Smooth muscle cell (in vitro differentiated cells): ENCODE measurements around the gene CCNB3. TPM values are rescaled to one million over a fixed set of nuclear protein-coding genes. Genes with fewer than 3 reads are reported as not detected.

Source experiments
- DNase-seq: peaks from one replicate; lab custom pipeline; 2025; ENCODE audit not compliant: unreplicated experiment; lab: John Stamatoyannopoulos, UW
- H2AFZ ChIP-seq: fragments of 200-600 bp; sonication (generic); 2 replicates; pipeline ENCODE4 v1.6.0; 2016; ENCODE audit warnings: antibody characterized with exemption, low read depth, mild to moderate bottlenecking
- H3F3A ChIP-seq: fragments of 200-600 bp; sonication (generic); 2 replicates; pipeline ENCODE4 v1.6.0; 2017; ENCODE audit warnings: antibody characterized with exemption, low read depth
- H3K27ac ChIP-seq: fragments of 200-600 bp; sonication (generic); 2 replicates; pipeline ENCODE4 v1.5.1; 2016; ENCODE audit warnings: low read depth, mild to moderate bottlenecking
- H3K27me3 ChIP-seq: fragments of 200-600 bp; sonication (generic); 2 replicates; pipeline ENCODE4 v1.6.1; 2016; ENCODE audit warnings: low read depth, mild to moderate bottlenecking
- H3K36me3 ChIP-seq: fragments of 200-600 bp; sonication (generic); 2 replicates; pipeline ENCODE4 v1.5.1; 2016; ENCODE audit warnings: low read depth
- H3K4me1 ChIP-seq: fragments of 200-600 bp; sonication (generic); 2 replicates; pipeline ENCODE4 v1.5.1; 2016; ENCODE audit warnings: low read depth
- H3K4me2 ChIP-seq: fragments of 200-600 bp; sonication (generic); 2 replicates; pipeline ENCODE4 v1.6.0; 2016; ENCODE audit warnings: mild to moderate bottlenecking
- H3K4me3 ChIP-seq: fragments of 200-600 bp; sonication (generic); 2 replicates; pipeline ENCODE4 v1.5.1; 2016; ENCODE audit warnings: mild to moderate bottlenecking
- H3K79me2 ChIP-seq: fragments of 200-600 bp; sonication (generic); 2 replicates; pipeline ENCODE4 v1.6.0; 2016; ENCODE audit warnings: low read depth, mild to moderate bottlenecking
- H3K9ac ChIP-seq: fragments of 200-600 bp; sonication (generic); 2 replicates; pipeline ENCODE4 v1.6.0; 2016; ENCODE audit warnings: low read depth
- H3K9me3 ChIP-seq: fragments of 200-600 bp; sonication (generic); replicated peaks from 2 replicates; pipeline ENCODE4 v1.5.1; 2016; ENCODE audit warnings: low read depth
- H4K20me1 ChIP-seq: fragments of 200-600 bp; sonication (generic); 2 replicates; pipeline ENCODE4 v1.6.0; 2016; ENCODE audit warnings: low read depth
- WGBS: methylation state at CpG from one replicate; pipeline ENCODE4 v1.1.7; 2016; ENCODE audit warnings: low lambda C conversion rate; 5-methylcytosine and 5-hydroxymethylcytosine counted together
- polyA plus RNA-seq: library from polyadenylated mRNA; unstranded; fragments of >200 nt; fragmentation: Nextera tagmentation; extraction: Ambion mirVana; gene quantifications from 2 replicates; pipeline ENCODE4 v1.2.1, GENCODE V29; 2016
- total RNA-seq: library from RNA; depleted of rRNA; stranded (reverse); fragments of >200 nt; gene quantifications from 2 replicates; pipeline ENCODE4 v1.2.3, GENCODE V29; 2014
- TF ChIP-seq, protein P1 (sequence below): fragments of 200-600 bp; sonication (generic); IDR thresholded peaks from 2 replicates; pipeline ENCODE4 v1.5.1; 2017; ENCODE audit warnings: borderline replicate concordance, mild to moderate bottlenecking, antibody characterized with exemption; ENCODE audit not compliant: insufficient read depth, poor library complexity, severe bottlenecking

The CCNB3 gene
- total and polyA plus RNA-seq, 2 experiments from 2014 or later = 1.8 TPM; not detected in 1

DNA sequence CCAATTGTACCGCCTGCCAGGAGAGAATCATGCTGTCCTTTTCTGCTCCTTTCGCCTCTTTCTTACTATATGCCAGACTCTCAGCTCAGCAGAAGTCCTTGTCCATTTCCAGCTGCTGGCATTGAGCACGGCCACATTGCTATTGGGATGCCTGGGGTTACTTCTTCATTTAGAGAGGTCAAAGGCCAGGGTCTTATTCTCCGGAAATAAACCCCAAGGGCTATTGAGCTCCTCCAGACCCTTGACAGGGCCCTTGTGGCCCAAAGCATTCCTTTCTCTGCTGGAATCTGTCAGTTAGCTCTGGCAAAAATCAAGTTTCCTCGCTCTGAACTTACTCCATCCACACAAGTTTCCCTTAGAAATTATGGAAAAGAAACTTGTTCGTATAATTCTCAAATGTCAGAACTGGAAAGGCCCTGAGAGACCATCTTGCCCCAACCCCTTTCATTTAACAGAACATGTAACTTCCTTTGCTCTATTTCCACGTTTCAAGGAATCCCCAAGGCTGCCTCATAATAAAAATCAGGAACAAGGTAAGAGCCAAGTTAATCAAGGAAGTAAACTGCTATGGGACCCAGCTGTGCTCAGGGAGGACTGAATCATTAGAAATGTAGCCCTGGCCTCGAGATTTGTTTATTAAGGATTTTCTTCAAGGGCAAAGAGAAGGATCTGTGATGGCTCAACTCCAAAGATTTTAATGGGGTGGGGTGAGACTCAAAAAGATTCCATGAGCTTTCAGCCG is 15.5 kb upstream of the CCNB3 start:
- Histone ChIP-seq H4K20me1 (no peaks in the 10 kb centered on the region), H3K79me2 (no peaks in the 10 kb centered on the region), H2AFZ (peak overlapping the region; percentile 49), H3K36me3 (no peaks in the 10 kb centered on the region), H3K4me3 (no peak overlapping the region), H3K4me1 (no peaks in the 10 kb centered on the region), H3K4me2 (no peak overlapping the region), H3K9ac (no peak overlapping the region), H3F3A (no peaks in the 10 kb centered on the region), H3K27me3 (no peaks in the 10 kb centered on the region), H3K9me3 (no peaks in the 10 kb centered on the region), H3K27ac (no peak overlapping the region)
- DNase-seq = no peak
- TF ChIP-seq, protein P1, sequence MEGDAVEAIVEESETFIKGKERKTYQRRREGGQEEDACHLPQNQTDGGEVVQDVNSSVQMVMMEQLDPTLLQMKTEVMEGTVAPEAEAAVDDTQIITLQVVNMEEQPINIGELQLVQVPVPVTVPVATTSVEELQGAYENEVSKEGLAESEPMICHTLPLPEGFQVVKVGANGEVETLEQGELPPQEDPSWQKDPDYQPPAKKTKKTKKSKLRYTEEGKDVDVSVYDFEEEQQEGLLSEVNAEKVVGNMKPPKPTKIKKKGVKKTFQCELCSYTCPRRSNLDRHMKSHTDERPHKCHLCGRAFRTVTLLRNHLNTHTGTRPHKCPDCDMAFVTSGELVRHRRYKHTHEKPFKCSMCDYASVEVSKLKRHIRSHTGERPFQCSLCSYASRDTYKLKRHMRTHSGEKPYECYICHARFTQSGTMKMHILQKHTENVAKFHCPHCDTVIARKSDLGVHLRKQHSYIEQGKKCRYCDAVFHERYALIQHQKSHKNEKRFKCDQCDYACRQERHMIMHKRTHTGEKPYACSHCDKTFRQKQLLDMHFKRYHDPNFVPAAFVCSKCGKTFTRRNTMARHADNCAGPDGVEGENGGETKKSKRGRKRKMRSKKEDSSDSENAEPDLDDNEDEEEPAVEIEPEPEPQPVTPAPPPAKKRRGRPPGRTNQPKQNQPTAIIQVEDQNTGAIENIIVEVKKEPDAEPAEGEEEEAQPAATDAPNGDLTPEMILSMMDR = no peak
- 41% methylated on average over 9 of the region's 9 CpGs for WGBS

DNA sequence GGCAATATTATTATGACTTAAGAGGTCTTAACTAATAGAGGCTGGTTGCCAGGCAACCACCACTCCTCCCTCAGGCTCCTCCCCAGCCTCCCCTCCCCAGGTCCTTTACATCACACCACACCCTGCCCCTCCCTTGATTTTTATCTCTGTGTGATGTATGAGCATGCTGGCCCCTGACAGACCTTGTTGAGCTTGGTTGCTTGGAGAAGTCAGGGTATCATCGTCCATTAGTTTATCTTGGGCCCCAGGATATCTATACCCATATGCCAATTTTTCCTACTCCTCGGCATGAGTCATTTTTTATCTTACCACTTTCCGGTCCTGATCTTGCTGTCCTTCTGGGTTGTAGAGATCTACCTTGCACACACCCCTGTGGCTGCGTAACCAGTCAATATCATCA is 6.2 kb upstream of the CCNB3 start:
- Histone ChIP-seq H3K9ac (no peak overlapping the region), H3K36me3 (no peaks in the 10 kb centered on the region), H3F3A (no peaks in the 10 kb centered on the region), H4K20me1 (no peaks in the 10 kb centered on the region), H2AFZ (no peak overlapping the region), H3K27me3 (no peaks in the 10 kb centered on the region), H3K4me3 (no peak overlapping the region), H3K9me3 (no peaks in the 10 kb centered on the region), H3K4me2 (no peak overlapping the region), H3K4me1 (no peaks in the 10 kb centered on the region), H3K79me2 (no peaks in the 10 kb centered on the region), H3K27ac (no peak overlapping the region)
- no peak for DNase-seq
- TF ChIP-seq, protein P1 = no peak
- WGBS = 63% methylated on average over 4 of the region's 4 CpGs

DNA sequence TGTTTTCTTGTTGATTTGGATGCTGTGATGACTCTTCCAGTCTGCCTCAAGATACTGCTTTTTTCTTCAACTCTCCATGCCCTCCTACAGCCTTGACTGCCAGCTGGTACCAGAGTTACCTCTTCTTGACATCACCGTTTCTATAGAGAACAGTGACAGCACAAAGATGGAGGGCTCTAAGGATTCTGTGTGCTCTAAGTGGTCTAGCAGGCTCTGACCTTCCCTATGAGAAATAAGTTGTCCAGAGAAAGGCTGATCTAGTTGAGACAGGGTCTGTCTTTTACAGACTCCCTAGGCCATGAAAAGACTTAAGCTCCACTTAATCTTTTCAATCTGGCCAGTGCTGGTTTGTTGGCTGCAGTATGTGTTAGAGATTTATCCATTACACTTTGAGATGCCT is 3.7 kb upstream of the CCNB3 start, which contains the start of gene AKAP4:
AKAP4 (minus strand) TSS at position 101 of the 400 bp plus-strand sequence. CDS start 118 bp downstream, outside the sequence.
- Histone ChIP-seq H3K36me3 (no peaks in the 10 kb centered on the region), H3K4me1 (no peaks in the 10 kb centered on the region), H3K27me3 (no peaks in the 10 kb centered on the region), H3K27ac (peak within 1 kb of the TSS; percentile 47), H3K4me2 (no peak within 1 kb of the TSS), H4K20me1 (no peaks in the 10 kb centered on the region), H3K79me2 (no peaks in the 10 kb centered on the region), H3K9ac (no peak within 1 kb of the TSS), H3F3A (no peaks in the 10 kb centered on the region), H2AFZ (no peak within 1 kb of the TSS), H3K9me3 (no peaks in the 10 kb centered on the region), H3K4me3 (no peak within 1 kb of the TSS)
- no peak for DNase-seq
- whole genome bisulfite sequencing = 84% methylated on average over 1 of the region's 1 CpG
- TF ChIP-seq, protein P1 = no peak

DNA sequence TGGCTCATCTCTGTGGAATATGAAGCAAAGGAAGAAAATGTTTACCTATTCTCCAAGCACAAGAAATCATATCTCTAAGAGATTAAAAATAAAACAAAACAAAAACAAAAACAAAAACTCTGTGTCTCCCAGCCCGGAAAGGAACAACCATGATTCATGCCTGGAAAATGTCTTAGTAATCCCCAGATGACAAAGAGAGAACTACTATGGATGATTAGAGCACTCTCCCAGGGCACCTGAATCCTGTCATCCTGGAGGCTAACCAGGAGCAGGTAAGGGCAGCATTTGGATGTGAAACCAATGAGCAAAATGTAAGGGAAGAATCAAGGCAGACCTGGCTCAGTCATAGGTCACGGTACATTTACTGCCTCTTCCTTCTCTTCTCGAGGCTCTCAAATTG is 2.0 kb upstream of the CCNB3 start:
- Histone ChIP-seq H2AFZ (no peak overlapping the region), H3K9ac (peak overlapping the region; percentile 5), H3K27ac (peak overlapping the region; percentile 47), H3K79me2 (no peaks in the 10 kb centered on the region), H3F3A (no peaks in the 10 kb centered on the region), H3K27me3 (no peaks in the 10 kb centered on the region), H4K20me1 (no peaks in the 10 kb centered on the region), H3K9me3 (no peaks in the 10 kb centered on the region), H3K36me3 (no peaks in the 10 kb centered on the region), H3K4me3 (no peak overlapping the region), H3K4me2 (no peak overlapping the region), H3K4me1 (no peaks in the 10 kb centered on the region)
- WGBS = 57% methylated on average over 3 of the region's 3 CpGs
- DNase-seq = no peak
- TF ChIP-seq, protein P1 = no peak
